Measurements from ENCODE around the gene SLC6A13. TPM values are rescaled to one million over a fixed set of nuclear protein-coding genes. Genes with fewer than 3 reads are reported as not detected.

Gene SLC6A13
- total RNA-seq, 1 experiment from 2014 or later, result 0.72 TPM

- DNase-seq (ENCODE audit: unreplicated experiment), result no peak
- CTCF ChIA-PET, result no interaction called here
- POLR2A ChIA-PET, result no interaction called here
- no peak overlapping the region for H3K4me3 Mint-ChIP-seq (ENCODE audit: unreplicated experiment)
- intact Hi-C loops (cut with micrococcal nuclease), result no loop called here
- TF ChIP-seq CTCF (IDR thresholded peaks at IDR 0.05; ENCODE audit: unreplicated experiment), result no peak
- H3K4me1 Mint-ChIP-seq (ENCODE audit: insufficient read depth, unreplicated experiment), result no peaks in the 10 kb centered on the region
- BruUV-seq (replicated peaks), result no TSS peak
- H3K27me3 Mint-ChIP-seq (ENCODE audit: insufficient read depth, unreplicated experiment), result peaks cover 87% of the 10 kb centered on the region
- H3K27ac Mint-ChIP-seq (ENCODE audit: low read depth, unreplicated experiment), result no peak overlapping the region
- H3K36me3 Mint-ChIP-seq (ENCODE audit: insufficient read depth, unreplicated experiment), result peaks cover 8% of the 10 kb centered on the region
- H3K9me3 Mint-ChIP-seq (ENCODE audit: unreplicated experiment), result no peaks in the 10 kb centered on the region
Measured at GRCh38 chr12:254039-254438, 8.6 kb downstream of the SLC6A13 start.

GRCh38 chr12:253116-253831 is 9.4 kb downstream of the SLC6A13 start:
- Mint-ChIP-seq H3K9me3 (ENCODE audit: unreplicated experiment) (peaks cover under 1% of the 10 kb centered on the region), H3K27me3 (ENCODE audit: insufficient read depth, unreplicated experiment) (peaks cover 87% of the 10 kb centered on the region), H3K27ac (ENCODE audit: low read depth, unreplicated experiment) (no peak overlapping the region), H3K36me3 (ENCODE audit: insufficient read depth, unreplicated experiment) (peaks cover 12% of the 10 kb centered on the region), H3K4me1 (ENCODE audit: insufficient read depth, unreplicated experiment) (no peaks in the 10 kb centered on the region), H3K4me3 (ENCODE audit: unreplicated experiment) (no peak overlapping the region)
- intact Hi-C loops (cut with micrococcal nuclease), result no loop called here
- POLR2A ChIA-PET, result no interaction called here
- no peak for TF ChIP-seq CTCF (IDR thresholded peaks at IDR 0.05; ENCODE audit: unreplicated experiment)
- no TSS peak for BruUV-seq (replicated peaks)
- CTCF ChIA-PET, result no interaction called here
- DNase-seq (ENCODE audit: unreplicated experiment), result no peak

GRCh38 chr12:252636-253035 is 10.0 kb downstream of the SLC6A13 start:
- ChIA-PET CTCF (no interaction called here), POLR2A (no interaction called here)
- no peak for DNase-seq (ENCODE audit: unreplicated experiment)
- H3K27me3 Mint-ChIP-seq (ENCODE audit: insufficient read depth, unreplicated experiment), result peaks cover 87% of the 10 kb centered on the region
- BruUV-seq (replicated peaks), result no TSS peak
- TF ChIP-seq CTCF (IDR thresholded peaks at IDR 0.05; ENCODE audit: unreplicated experiment), result no peak
- intact Hi-C loops (cut with micrococcal nuclease), result no loop called here
- H3K36me3 Mint-ChIP-seq (ENCODE audit: insufficient read depth, unreplicated experiment), result peaks cover 12% of the 10 kb centered on the region
- H3K4me1 Mint-ChIP-seq (ENCODE audit: insufficient read depth, unreplicated experiment), result no peaks in the 10 kb centered on the region
- no peak overlapping the region for H3K27ac Mint-ChIP-seq (ENCODE audit: low read depth, unreplicated experiment)
- no peak overlapping the region for H3K4me3 Mint-ChIP-seq (ENCODE audit: unreplicated experiment)
- H3K9me3 Mint-ChIP-seq (ENCODE audit: unreplicated experiment), result peaks cover 7% of the 10 kb centered on the region

GRCh38 chr12:247271-247670 is 15.4 kb downstream of the SLC6A13 start:
- no peak overlapping the region for H3K27ac Mint-ChIP-seq (ENCODE audit: low read depth, unreplicated experiment)
- peaks cover 55% of the 10 kb centered on the region for H3K27me3 Mint-ChIP-seq (ENCODE audit: insufficient read depth, unreplicated experiment)
- intact Hi-C loops (cut with micrococcal nuclease), result no loop called here
- ChIA-PET POLR2A (no interaction called here), CTCF (no interaction called here)
- no peaks in the 10 kb centered on the region for H3K4me1 Mint-ChIP-seq (ENCODE audit: insufficient read depth, unreplicated experiment)
- no TSS peak for BruUV-seq (replicated peaks)
- H3K36me3 Mint-ChIP-seq (ENCODE audit: insufficient read depth, unreplicated experiment), result peaks cover 6% of the 10 kb centered on the region
- no peak for TF ChIP-seq CTCF (IDR thresholded peaks at IDR 0.05; ENCODE audit: unreplicated experiment)
- H3K4me3 Mint-ChIP-seq (ENCODE audit: unreplicated experiment), result no peak overlapping the region
- H3K9me3 Mint-ChIP-seq (ENCODE audit: unreplicated experiment), result peaks cover 15% of the 10 kb centered on the region
- DNase-seq (ENCODE audit: unreplicated experiment), result no peak

All from MCF 10A (cell line).